Right lobe of liver (tissue), 6 donors: ENCODE results near the gene ITPR1. TPM values are rescaled to one million over a fixed set of nuclear protein-coding genes. Genes with fewer than 3 reads are reported as not detected.

Source experiments
- ATAC-seq, 4 donors: fragments of 200-7000 bp; cut with Tn5 transposase; one replicate each; pipeline ENCODE4 v1.9.1; 2020; ENCODE audit warnings: mild to moderate bottlenecking in 4 of 4, moderate library complexity in 4 of 4
- DNase-seq, 3 donors: peaks; one replicate each; pipeline ENCODE4 v3.0.0-alpha.2; 2020
- H3K27ac ChIP-seq, 3 donors: fragments of 200-600 bp; one replicate each; pipeline ENCODE4 v1.8.0; 2022
- H3K27me3 ChIP-seq, 2 donors: fragments of 200-600 bp; one replicate each; pipeline ENCODE4 v1.8.0; 2022
- H3K36me3 ChIP-seq, 4 donors: fragments of 200-600 bp; sonication (generic) in 1 of 4; one replicate each; pipeline versions ENCODE4 v1.5.1 to v1.8.0; 2017 to 2022; ENCODE audit warnings: control low read depth in 1 of 4
- H3K4me1 ChIP-seq, 4 donors: fragments of 200-600 bp; sonication (generic) in 1 of 4; one replicate each; pipeline versions ENCODE4 v1.5.1 to v1.8.0; 2017 to 2022; ENCODE audit warnings: control low read depth in 1 of 4
- H3K4me3 ChIP-seq, 3 donors: fragments of 200-600 bp; one replicate each; pipeline ENCODE4 v1.8.0; 2022
- H3K9me3 ChIP-seq, 4 donors: fragments of 200-600 bp; sonication (generic) in 1 of 4; one replicate each; pipeline versions ENCODE4 v1.5.1 to v1.8.0; 2017 to 2022; ENCODE audit warnings: control low read depth in 1 of 4
- CTCF ChIP-seq, 4 donors: fragments of 200-600 bp in 3 of 4; fragments of 450-650 bp in 1 of 4; IDR thresholded peaks; one replicate each; pipeline versions ENCODE4 v1.5.1 to v1.8.0; 2016 to 2022; ENCODE audit warnings: antibody characterized with exemption in 4 of 4, mild to moderate bottlenecking in 2 of 4
- POLR2A ChIP-seq: fragments of 450-650 bp; IDR thresholded peaks from one replicate; pipeline ENCODE4 v1.6.1; 2017; ENCODE audit warnings: antibody characterized with exemption, mild to moderate bottlenecking
- WGBS: methylation state at CpG from one replicate; pipeline ENCODE4 v1.1.6; 2018; ENCODE audit warnings: low coverage, low lambda C conversion rate; ENCODE audit not compliant: insufficient coverage; ENCODE audit errors: missing lambda C conversion rate; 5-methylcytosine and 5-hydroxymethylcytosine counted together
- intact Hi-C, 2 donors: fragments of 100-400 bp; cut with DNase I; formaldehyde crosslinking; loops; one replicate each; pipeline versions ENCODE4 v1.11.2 to v1.14.1; 2022
- total RNA-seq, 6 experiments: library from RNA; depleted of rRNA in 2 of 6; stranded (reverse); fragments of >200 nt in 2 of 6; fragmentation: NEBNext Ultra II Directional in 3 of 6; extraction: Animal tissue kit (Norgen Biotek cat#: 25700) in 3 of 6; gene quantifications; one replicate each; pipeline versions ENCODE4 v1.1.0 to v1.2.4, GENCODE V29; 2016 to 2023
- donor health status: DM: no; HTN: yes; CAD: no.
- donor health status: DM: no; HTN: no; CAD: no.
- donor health status: DM: no; HTN: no; CAD: no.
- donor health status: DM: no; HTN: yes; CAD: no.
- donor health status: DM: no; HTN: yes; CAD: no.

ITPR1 gene
- total RNA-seq, 6 experiments from 2014 or later, result 6.5 to 16.2 (median 11.5) TPM

- intact Hi-C loops, result no loop called here
- DNase-seq, result no peak
- 74% methylated on average over 6 of the region's 6 CpGs for WGBS
- ATAC-seq, result no peak
- H3K36me3 ChIP-seq, result no peaks in the 10 kb centered on the region
- H3K9me3 ChIP-seq, result no peaks in the 10 kb centered on the region
- no peaks in the 10 kb centered on the region for H3K27me3 ChIP-seq
- peaks cover 0 to 18% (median 0%) of the 10 kb centered on the region in 4 donors for H3K4me1 ChIP-seq
- no peak overlapping the region for H3K4me3 ChIP-seq
- no peak overlapping the region for H3K27ac ChIP-seq
- TF ChIP-seq CTCF (IDR thresholded peaks at IDR 0.05) (no peak), POLR2A (no peak)
These were observed 107.3 kb downstream of the ITPR1 start for GRCh38 chr3:4600493-4600892.

GRCh38 chr3:4601892-4602291 is 108.7 kb downstream of the ITPR1 start:
- Histone ChIP-seq H3K4me3 (no peak overlapping the region), H3K4me1 (peaks cover 0 to 18% (median 0%) of the 10 kb centered on the region in 4 donors), H3K27me3 (no peaks in the 10 kb centered on the region), H3K27ac (no peak overlapping the region), H3K36me3 (no peaks in the 10 kb centered on the region), H3K9me3 (no peaks in the 10 kb centered on the region)
- intact Hi-C loops, result no loop called here
- TF ChIP-seq POLR2A, result no peak
- no peak for TF ChIP-seq CTCF (IDR thresholded peaks at IDR 0.05)
- 39% methylated on average over 3 of the region's 3 CpGs for WGBS
- DNase-seq, result no peak
- ATAC-seq, result peak in 1 of 4 donors; percentile 39

GRCh38 chr3:4604693-4605092 is 111.5 kb downstream of the ITPR1 start:
- DNase-seq (no peak), ATAC-seq (no peak)
- Histone ChIP-seq H3K4me1 (peaks cover 0 to 4% (median 0%) of the 10 kb centered on the region in 4 donors), H3K4me3 (no peak overlapping the region), H3K9me3 (no peaks in the 10 kb centered on the region), H3K27ac (no peak overlapping the region), H3K27me3 (no peaks in the 10 kb centered on the region), H3K36me3 (no peaks in the 10 kb centered on the region)
- intact Hi-C loops, result no loop called here
- TF ChIP-seq POLR2A, result no peak
- no peak for TF ChIP-seq CTCF (IDR thresholded peaks at IDR 0.05)
- whole genome bisulfite sequencing, result 100% methylated on average over 1 of the region's 5 CpGs

GRCh38 chr3:4606911-4607310 is 113.8 kb downstream of the ITPR1 start:
- Histone ChIP-seq H3K36me3 (no peaks in the 10 kb centered on the region), H3K9me3 (no peaks in the 10 kb centered on the region), H3K4me3 (no peak overlapping the region), H3K27ac (no peak overlapping the region), H3K27me3 (no peaks in the 10 kb centered on the region), H3K4me1 (peaks cover 0 to 3% (median 0%) of the 10 kb centered on the region in 4 donors)
- DNase-seq, result no peak
- TF ChIP-seq CTCF (IDR thresholded peaks at IDR 0.05) (no peak), POLR2A (no peak)
- ATAC-seq, result no peak
- intact Hi-C loops, result no loop called here
- 56% methylated on average over 3 of the region's 4 CpGs for WGBS

- Histone ChIP-seq H3K4me3 (no peak overlapping the region), H3K36me3 (no peaks in the 10 kb centered on the region), H3K4me1 (no peaks in the 10 kb centered on the region), H3K9me3 (no peaks in the 10 kb centered on the region), H3K27ac (no peak overlapping the region), H3K27me3 (no peaks in the 10 kb centered on the region)
- ATAC-seq (no peak), DNase-seq (no peak)
- no peak for TF ChIP-seq POLR2A
- intact Hi-C loops, result no loop called here
- WGBS, result no CpG with 5 or more reads among the region's 3 CpGs
These were observed 120.2 kb downstream of the ITPR1 start for GRCh38 chr3:4613366-4613765.
